ENCODE data around the gene SP6.

Gene SP6

DNA sequence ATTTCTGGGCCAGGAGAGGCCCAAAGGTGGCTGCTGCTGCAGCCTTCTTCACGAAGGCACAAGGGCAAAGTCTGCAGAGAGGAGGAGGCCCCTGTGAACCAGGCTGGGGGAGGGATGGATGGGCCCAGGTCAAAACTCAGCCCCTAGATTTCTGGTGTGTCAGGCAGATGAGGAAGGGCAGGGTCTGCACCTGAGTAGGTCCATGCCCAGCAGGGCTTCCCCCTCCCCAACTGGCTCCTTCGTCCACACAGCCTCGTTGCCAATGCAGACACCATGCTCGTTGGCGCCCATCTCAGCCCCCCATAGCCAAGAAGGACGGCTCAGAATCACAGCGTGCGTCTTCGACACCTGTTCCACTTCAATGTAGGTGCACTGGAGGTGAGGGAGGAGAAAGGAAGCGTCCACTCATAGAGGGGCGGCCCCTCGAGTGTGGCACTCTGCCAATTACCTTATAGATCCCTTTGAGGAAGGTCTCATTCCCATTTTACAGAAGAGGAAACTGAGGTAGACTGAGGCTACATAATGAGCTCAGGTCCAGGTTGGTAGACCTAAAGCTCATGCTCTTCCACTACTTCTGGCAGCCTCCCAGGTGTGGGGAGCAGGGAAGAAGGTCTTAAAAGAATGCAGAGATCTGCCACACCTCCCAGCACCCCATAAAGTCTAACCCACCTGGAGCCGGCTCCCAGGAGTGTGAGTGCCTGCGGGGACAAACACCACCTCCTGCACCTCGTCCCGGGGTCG lies 10.8 kb downstream of the SP6 start:
- peaks cover 28% of the 10 kb centered on the region for H3K4me1 ChIP-seq (ENCODE audit: insufficient read depth, low read length)
- peaks cover 21% of the 10 kb centered on the region for H3K36me3 ChIP-seq (ENCODE audit: insufficient read depth, low read length)
- H3K79me2 ChIP-seq (ENCODE audit: insufficient read depth, low read length), result peaks cover 8% of the 10 kb centered on the region
- H3K4me2 ChIP-seq (ENCODE audit: insufficient read depth, low read length), result peak overlapping the region; percentile 70
- H2AFZ ChIP-seq (ENCODE audit: low read depth, low read length), result peak overlapping the region; percentile 92
- H4K20me1 ChIP-seq (ENCODE audit: insufficient read depth, low read length), result no peaks in the 10 kb centered on the region
- TF ChIP-seq EZH2 (IDR thresholded peaks at IDR 0.05; ENCODE audit: borderline replicate concordance, low read depth, low read length, severe bottlenecking), result no peak
- no peak for TF ChIP-seq CTCF (IDR thresholded peaks at IDR 0.05; ENCODE audit: borderline replicate concordance, extremely low read depth, low read length, poor library complexity, severe bottlenecking)
- H3K9me3 ChIP-seq (ENCODE audit: insufficient read depth, low read length, severe bottlenecking), result no peaks in the 10 kb centered on the region
- H3K27ac ChIP-seq (ENCODE audit: low read length), result peak overlapping the region; percentile 68
- no peaks in the 10 kb centered on the region for H3K27me3 ChIP-seq (ENCODE audit: insufficient read depth, low read length, poor library complexity)
- peak overlapping the region; percentile 69 for H3K9ac ChIP-seq (ENCODE audit: low read depth, low read length)
- ATAC-seq (ENCODE audit: insufficient read depth, low read depth) (no peak), DNase-seq (no peak)
- H3K4me3 ChIP-seq (ENCODE audit: low read depth in 1 of 2, low read length in 2 of 2), result peak overlapping the region; percentile 46 to 74; a peak in 3 of 4 replicates

DNA sequence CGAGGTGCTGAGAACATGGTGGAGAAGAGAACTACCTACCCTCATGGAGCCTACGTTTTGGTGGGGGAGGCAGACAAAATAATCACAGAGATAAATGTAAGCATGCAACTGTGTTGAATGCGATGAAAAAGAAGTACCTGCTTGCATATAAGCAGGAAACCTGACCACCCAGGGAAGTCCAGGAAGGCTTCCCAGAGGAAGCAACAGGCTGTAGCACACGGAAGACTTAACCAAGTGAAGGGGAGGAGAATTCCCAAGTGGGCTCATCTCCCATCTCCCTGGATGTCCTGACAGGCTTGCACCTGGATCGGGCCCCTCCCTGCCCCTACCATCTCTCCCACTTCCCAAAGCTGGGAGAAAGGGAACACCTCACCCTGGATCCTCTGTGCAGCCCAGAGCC lies 11.9 kb downstream of the SP6 start:
- TF ChIP-seq EZH2 (IDR thresholded peaks at IDR 0.05; ENCODE audit: borderline replicate concordance, low read depth, low read length, severe bottlenecking), result no peak
- TF ChIP-seq CTCF (IDR thresholded peaks at IDR 0.05; ENCODE audit: borderline replicate concordance, extremely low read depth, low read length, poor library complexity, severe bottlenecking), result no peak
- Histone ChIP-seq H3K9ac (ENCODE audit: low read depth, low read length) (no peak overlapping the region), H3K9me3 (ENCODE audit: insufficient read depth, low read length, severe bottlenecking) (no peaks in the 10 kb centered on the region), H3K27me3 (ENCODE audit: insufficient read depth, low read length, poor library complexity) (no peaks in the 10 kb centered on the region), H4K20me1 (ENCODE audit: insufficient read depth, low read length) (no peaks in the 10 kb centered on the region), H3K79me2 (ENCODE audit: insufficient read depth, low read length) (peaks cover 8% of the 10 kb centered on the region), H2AFZ (ENCODE audit: low read depth, low read length) (no peak overlapping the region), H3K27ac (ENCODE audit: low read length) (no peak overlapping the region), H3K4me3 (ENCODE audit: low read depth in 1 of 2, low read length in 2 of 2) (no peak overlapping the region), H3K36me3 (ENCODE audit: insufficient read depth, low read length) (peaks cover 21% of the 10 kb centered on the region), H3K4me2 (ENCODE audit: insufficient read depth, low read length) (peak overlapping the region; percentile 70; the same call in 1 of the 2 replicates), H3K4me1 (ENCODE audit: insufficient read depth, low read length) (peaks cover 28% of the 10 kb centered on the region)
- DNase-seq (no peak), ATAC-seq (ENCODE audit: insufficient read depth, low read depth) (no peak)

GRCh38 chr17:47838636-47839035 lies 12.3 kb downstream of the SP6 start:
- no peak overlapping the region for H3K4me2 ChIP-seq (ENCODE audit: insufficient read depth, low read length)
- H3K79me2 ChIP-seq (ENCODE audit: insufficient read depth, low read length), result peaks cover 8% of the 10 kb centered on the region
- no peak overlapping the region for H3K9ac ChIP-seq (ENCODE audit: low read depth, low read length)
- no peaks in the 10 kb centered on the region for H4K20me1 ChIP-seq (ENCODE audit: insufficient read depth, low read length)
- no peaks in the 10 kb centered on the region for H3K9me3 ChIP-seq (ENCODE audit: insufficient read depth, low read length, severe bottlenecking)
- H3K4me1 ChIP-seq (ENCODE audit: insufficient read depth, low read length), result peaks cover 28% of the 10 kb centered on the region
- H3K27me3 ChIP-seq (ENCODE audit: insufficient read depth, low read length, poor library complexity), result no peaks in the 10 kb centered on the region
- H2AFZ ChIP-seq (ENCODE audit: low read depth, low read length), result no peak overlapping the region
- TF ChIP-seq CTCF (IDR thresholded peaks at IDR 0.05; ENCODE audit: borderline replicate concordance, extremely low read depth, low read length, poor library complexity, severe bottlenecking) (no peak), EZH2 (IDR thresholded peaks at IDR 0.05; ENCODE audit: borderline replicate concordance, low read depth, low read length, severe bottlenecking) (no peak)
- ATAC-seq (ENCODE audit: insufficient read depth, low read depth) (no peak), DNase-seq (no peak)
- H3K4me3 ChIP-seq (ENCODE audit: low read depth in 1 of 2, low read length in 2 of 2), result no peak overlapping the region
- H3K27ac ChIP-seq (ENCODE audit: low read length), result no peak overlapping the region
- peaks cover 21% of the 10 kb centered on the region for H3K36me3 ChIP-seq (ENCODE audit: insufficient read depth, low read length)
